ENCODE data around the gene CIDEA.
"Not testable (repeated sequence)": the region's sequence is repeated elsewhere in the genome, so short reads cannot be mapped to it uniquely, and the experiment has no call there.

The CIDEA gene

DNA sequence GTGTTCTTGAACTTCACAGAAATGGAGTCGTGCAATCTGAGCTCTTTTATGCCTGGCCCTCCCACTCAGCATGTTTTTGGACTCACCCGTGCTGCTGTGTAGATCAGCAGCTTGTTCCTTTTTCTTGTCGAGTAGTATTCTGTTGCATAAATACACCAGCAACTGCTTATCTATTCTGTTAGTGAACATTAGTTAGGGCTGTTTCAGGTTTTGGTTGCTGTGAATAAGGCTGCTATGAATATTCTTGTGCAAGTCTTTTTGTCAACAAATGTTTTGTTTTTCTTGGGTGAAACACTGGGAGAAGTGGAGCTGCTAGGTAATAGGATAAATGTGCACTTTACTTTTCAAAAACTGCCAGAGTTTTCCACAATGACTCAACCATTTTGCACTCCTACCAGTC lies 15.3 kb upstream of the CIDEA start:
- DNase-seq (ENCODE audit: low read depth in 1 of 2, low spot score in 1 of 2): no peak

DNA sequence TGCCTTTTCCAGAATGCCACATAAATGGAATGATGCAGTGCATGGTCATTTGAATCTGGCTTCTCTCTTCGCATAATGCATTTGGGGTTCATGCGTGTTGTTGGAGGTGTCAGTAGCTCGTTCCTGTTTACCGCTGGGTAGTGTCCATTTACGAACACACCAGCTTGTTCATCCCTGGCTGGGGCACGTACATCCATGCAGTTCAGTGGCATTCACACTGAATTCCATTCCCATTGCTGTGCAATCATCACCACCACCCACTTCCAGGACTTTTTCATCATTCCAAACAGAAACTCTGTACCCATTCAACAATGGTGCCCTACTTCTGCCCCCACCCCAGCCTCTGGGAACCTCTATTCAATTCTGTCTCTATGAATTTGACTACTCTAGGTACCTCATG lies 14.7 kb upstream of the CIDEA start:
- DNase-seq (ENCODE audit: low read depth in 1 of 2, low spot score in 1 of 2): no peak

DNA sequence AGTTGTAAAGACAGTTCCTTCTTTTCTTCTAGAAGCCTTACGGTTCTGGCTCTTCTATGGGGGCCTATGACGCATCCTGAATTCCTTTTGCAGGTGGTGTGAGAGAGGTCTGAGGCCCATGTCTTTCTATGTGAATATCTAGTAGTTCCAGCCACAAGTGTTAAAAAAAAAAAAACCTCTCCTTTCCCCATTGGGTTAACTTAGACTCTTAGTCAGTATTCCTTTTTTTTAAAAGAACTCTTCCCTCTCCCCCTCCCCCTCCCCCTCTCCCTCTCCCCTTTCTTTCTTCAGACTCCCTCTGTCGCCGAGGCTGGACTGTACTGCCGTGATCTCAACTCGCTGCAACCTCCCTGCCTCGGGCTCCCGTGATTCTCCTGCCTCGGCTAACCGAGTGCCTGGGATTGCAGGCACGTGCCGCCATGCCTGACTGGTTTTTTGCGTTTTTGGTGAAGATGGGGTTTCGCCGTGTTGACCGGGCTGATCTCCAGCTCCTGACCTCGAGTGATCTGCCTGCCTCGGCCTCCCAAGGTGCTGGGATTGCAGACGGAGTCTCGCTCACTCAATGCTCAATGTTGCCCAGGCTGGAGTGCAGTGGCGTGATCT lies 11.4 kb upstream of the CIDEA start:
- no peak for DNase-seq (ENCODE audit: low read depth in 1 of 2, low spot score in 1 of 2)

DNA sequence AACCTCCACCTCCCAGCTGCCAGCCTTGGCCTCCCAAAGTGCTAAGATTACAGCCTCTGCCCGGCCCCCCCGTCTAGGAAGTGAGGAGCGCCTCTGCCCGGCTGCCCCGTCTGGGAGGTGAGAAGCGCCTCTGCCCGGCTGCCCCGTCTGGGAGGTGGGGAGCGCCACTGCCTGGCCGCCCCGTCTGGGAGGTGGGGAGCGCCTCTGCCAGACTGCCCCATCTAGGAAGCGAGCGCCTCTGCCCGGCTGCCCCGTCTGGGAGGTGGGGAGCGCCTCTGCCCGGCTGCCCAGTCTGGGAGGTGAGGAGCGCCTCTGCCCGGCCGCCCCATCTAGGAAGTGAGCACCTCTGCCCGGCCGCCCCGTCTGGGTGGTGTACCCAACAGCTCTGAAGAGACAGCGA lies 10.9 kb upstream of the CIDEA start:
- not testable (repeated sequence) for DNase-seq (ENCODE audit: low read depth in 1 of 2, low spot score in 1 of 2)

DNA sequence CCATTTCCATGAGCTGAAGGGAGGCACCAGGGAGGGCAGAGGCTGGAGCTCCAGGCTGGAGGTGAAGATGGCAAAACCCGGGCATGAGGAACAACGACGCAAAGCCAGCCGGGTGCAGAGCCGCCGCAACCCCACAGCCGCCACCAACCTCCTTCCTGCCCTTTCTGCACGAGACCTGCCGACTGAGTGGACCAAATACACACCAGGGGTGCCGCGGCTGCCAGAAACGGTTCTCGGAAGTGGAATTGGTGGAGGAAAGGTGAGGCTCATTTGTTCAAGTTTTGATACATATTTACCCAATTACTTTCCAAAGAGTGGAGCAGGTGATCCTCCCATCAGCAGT lies 8.4 kb upstream of the CIDEA start:
- DNase-seq (ENCODE audit: low read depth in 1 of 2, low spot score in 1 of 2): no peak

DNA sequence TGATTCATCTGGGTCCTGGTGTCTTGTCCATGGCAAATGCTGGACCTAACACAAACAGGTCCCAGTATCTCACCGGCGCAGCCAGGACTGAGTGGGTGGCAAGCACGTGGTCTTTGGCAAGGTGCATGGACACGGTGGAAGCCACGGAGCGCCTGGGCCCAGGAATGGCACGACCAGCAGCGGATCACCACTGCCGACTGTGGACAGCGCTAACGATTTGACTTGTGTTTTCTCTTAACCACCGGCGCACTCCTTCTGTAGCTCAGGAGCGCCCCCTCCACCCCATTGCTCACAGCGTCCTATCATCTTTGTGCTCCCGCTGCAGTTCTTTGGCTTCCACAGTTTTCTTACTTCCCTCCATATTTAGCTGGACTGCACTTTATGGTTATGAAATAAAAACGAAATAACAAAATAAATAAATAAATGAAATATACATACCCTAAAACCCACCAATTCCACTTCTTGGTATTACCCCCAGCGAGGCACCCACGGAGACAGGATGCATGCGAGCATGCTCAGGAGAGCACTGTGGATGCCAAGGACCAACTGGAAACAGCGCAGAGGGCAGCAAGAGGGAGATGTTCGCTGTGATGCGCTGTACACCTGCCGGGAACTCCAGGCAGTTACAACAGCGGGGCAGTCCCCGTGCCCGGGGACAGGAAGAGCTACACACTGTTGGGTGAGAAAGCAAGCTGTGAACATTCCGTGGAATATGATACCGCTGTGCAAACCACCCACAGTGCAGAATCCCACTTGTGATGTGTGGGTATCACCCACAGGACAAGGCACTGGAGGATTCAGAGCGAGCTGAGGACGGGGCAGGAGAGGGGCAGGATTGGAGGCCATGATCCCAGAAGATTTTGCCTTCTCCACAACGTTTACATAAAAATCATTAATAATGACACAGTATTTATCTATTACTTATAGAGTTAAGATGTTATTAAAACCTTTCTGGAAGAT lies 7.0 kb upstream of the CIDEA start:
- no peak for DNase-seq (ENCODE audit: low read depth in 1 of 2, low spot score in 1 of 2)

DNA sequence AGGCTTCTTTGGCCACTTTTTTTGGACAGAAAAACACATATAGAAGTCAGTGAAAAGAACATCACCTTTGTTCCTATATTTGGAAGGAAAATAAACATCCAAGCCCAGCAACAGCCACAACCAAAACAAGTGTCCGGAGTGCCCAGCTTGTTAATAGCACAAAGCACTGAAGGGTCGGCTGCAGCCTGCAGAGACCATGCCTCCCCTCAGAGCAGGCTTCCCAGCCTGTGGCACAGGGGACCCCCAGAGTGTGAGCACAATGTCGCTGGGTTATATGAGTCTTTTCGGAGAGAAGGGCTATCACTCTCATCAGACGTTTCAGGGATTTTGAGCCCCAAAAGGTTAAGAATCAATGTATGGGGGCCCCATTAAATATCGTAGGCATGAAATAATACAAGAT lies 6.2 kb upstream of the CIDEA start:
- DNase-seq (ENCODE audit: low read depth in 1 of 2, low spot score in 1 of 2): no peak

DNA sequence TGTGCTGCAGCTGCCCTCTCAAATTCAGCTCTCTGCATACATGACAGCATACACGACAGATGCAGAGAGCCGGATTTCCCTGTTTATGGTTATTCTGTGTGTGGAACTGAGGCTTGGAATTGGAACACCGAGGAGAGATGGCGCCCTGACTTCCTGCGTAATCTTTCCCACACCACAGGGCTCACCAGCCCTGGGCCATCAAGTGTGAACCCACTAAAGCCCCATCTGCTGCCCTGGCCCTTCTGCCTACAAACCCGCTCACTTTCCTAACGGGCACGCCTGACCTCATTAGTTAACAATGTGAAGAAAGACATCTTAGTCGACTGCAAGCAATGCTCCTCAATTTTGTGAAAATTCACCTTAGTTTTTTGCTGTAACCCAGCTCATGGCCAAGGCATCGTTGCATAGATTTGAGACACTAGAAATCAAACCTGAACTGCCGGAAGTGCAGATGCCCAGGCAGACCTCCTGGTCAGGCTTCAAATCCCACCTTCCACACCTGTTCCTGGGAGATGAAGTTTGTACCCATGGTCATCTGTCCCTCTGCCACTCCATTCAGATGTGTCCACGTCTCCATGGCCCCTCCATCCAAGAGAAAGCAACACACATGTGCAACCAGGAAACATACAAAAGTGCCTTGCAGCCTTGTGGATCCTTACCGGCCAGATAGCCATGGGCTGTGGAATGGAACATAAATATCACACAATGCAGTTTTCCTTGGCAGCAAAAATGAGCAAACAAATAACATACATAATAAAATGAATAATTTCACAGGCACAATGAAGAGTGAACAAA lies 5.0 kb upstream of the CIDEA start:
- no peak for DNase-seq (ENCODE audit: low read depth in 1 of 2, low spot score in 1 of 2)

DNA sequence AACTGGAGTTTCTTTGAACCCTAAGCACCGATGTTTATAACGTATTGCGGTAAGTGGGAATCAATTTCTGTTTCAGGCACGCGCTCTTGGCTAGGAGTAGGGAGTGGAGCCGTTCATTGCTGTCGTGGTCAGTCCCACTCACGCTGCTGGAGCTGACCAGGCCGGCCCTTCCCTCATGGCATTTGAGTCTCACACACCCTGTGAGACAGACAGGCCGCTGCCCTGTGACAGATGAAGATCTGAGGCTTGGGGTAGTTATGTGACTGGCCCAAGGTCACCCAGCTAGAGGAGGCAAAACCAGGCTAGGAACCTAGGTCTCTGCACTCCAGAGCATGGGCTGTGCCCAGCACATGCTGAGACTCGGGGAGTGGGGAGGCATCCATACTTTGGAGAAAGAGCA lies 2.9 kb upstream of the CIDEA start:
- no peak for DNase-seq (ENCODE audit: low read depth in 1 of 2, low spot score in 1 of 2)

DNA sequence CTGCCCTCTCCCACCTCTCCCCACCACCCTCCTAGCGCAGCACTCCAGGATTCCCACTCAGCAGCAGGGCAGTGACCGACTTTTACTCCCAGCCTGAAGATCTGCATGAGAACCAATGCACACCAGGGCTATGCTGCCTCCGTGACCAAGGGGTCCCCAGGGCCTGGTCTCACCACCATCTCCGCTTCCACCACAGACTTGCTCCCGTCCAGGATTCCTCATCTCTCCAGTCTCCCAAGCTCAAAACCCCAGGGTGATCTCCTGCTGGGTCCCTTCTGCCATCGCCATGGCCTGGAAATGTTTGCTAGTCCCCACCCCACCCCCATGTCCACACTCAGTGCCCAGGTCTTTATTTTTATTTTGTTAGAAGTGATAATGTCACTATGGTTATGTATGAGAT lies 2.1 kb upstream of the CIDEA start:
- no peak for DNase-seq (ENCODE audit: low read depth in 1 of 2, low spot score in 1 of 2)

DNA sequence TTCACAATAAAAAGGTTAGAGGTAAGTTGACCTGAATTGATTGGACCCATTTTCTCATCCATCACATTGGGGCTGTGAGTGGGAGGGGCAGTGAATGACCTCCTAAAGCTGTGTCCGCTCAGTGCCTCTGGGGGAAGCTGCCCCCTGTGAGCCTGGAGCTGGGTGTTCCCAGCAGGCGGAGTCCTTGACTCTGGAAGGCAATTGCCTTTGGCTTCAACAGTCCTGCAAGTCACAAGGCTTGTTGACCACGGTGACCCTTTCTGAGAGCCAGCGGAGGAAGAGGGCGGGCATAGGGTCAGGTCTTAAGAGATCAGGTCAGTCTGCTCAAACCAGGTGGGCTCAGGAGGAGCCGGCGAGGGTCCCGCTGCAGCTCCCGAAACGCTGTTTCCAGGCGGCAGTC lies 1.1 kb upstream of the CIDEA start:
- DNase-seq (ENCODE audit: low read depth in 1 of 2, low spot score in 1 of 2): no peak

DNA sequence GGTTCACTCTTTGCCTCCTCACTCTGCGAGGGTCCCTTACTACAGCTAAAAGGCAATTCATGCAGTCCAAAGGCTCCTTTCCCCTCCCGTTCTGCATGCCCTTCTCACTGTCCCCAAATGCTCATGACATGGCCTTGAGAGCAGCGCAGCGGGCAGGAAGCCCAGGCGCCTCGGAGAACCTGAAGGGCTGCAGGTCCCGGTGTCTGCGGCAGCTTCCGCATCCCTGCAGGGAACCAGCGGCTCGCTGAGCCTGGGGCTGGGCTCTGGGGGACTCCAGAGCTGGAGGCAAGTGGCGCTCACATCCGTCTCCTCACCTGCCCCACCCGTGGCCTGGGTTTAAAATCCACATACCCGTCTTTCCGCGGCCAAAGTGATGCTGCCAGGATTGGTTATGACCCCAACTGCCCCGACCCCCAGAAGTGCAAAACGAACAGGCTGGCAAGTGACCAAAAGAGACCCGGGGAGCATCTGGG lies 462 bp upstream of the CIDEA start:
- no peak for DNase-seq (ENCODE audit: low read depth in 1 of 2, low spot score in 1 of 2)

DNA sequence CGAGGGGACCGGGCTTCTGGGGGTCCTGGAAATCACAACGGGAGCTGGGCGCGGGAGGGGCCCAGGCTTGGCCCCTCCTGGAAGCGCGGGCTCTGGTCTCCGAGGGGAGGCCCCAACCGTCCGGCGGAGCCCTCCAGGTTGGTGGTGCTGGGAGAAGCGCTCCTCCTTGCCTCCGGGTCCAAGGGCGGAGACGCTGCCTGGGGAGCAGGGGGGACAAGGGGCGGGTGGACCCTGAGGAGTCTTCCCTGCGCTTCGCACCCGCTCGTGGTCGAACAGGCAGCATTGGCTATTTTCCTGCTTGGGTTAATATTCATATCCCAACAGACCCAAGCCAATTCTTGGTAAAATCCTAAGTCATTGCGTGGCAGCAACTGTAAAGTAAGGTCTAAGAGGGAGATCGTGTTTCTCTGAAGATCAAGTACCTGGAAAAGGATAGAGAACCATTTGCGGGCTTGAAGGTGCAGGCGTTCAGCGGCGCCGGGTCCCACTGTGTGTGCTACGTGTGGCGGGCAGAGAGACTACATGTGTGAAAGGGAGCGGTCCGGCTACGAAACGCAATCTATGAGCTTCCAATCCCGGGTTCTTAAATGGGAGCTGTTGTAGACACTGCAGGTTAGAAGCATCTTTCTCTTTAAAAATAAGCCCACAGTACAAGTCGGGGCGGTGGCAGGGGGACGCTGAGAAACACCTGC lies 805 bp downstream of the CIDEA start:
- DNase-seq (ENCODE audit: low read depth in 1 of 2, low spot score in 1 of 2): no peak

DNA sequence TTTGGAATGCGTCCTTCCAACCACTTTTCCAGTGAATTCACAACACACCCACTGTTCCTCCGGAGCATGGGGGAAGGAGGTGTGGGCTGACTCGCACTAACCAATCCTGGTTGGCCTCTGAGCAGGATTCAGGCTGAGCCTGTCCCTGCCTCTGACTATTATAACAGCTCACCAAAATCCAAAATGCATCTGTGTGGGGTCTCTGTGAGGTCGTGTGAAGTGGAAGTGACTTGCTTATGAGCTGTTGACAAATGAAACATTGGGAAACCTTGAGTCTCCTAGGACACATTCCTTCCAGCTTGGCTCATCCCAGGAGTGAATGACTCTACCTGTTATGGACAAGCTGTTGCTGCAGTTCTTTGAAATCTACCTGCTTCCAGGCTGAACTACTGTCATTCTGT lies 1.5 kb downstream of the CIDEA start:
- no peak for DNase-seq (ENCODE audit: low read depth in 1 of 2, low spot score in 1 of 2)

DNA sequence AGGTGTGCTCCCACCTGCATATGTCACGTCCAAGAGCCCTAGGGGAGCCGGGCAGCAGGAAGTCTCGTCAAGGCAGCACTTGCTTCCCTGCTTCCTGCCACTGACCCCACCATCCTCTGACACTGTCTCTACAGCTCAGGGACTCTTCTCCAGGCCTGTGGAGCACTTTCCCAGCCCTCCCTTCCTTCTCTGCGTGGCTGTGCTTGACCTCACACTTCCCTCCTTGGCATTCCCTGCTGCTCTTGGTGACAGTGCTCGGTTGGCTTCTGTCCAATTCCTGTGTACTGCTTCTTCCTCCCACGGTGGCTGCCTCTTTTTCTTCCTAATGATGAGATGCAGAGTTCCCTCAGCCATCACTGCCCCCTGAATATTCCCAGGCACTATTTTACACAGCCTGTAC lies 2.8 kb downstream of the CIDEA start:
- no peak for DNase-seq (ENCODE audit: low read depth in 1 of 2, low spot score in 1 of 2)

DNA sequence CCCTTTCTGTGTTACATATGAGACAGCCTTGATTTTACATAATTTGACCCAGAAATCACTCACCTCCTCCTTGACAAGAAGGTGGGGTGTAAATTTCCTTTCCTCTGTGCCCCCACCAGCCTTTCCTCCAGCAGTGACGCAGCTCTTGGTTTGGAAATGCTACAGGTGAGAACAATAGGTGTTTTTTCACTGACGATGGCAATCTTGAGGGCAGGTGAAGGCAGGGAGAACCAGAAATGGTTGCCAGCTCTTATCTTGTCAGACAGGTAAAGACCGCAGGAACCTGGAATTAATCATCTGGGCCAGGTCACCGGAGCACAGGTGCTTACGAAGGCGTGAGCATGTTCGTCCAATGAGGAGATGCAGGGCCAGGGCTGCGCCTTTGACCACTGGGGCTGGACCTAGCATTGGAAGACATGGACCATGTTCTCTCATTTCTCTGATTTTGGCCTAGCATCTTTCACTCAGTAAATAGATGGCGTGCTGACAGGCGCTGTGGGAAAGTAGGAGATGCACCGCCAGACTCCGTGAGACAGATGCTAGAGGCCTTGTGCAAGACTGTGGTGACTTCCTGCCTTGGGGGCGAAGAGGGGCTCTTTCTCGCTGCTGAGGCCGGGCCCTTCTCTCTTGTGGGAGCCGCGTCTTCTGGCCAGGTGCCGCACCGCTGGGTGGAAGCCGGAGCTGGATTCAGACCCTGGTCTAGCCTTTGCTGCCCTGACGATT lies 4.0 kb downstream of the CIDEA start:
- no peak for DNase-seq (ENCODE audit: low read depth in 1 of 2, low spot score in 1 of 2)

DNA sequence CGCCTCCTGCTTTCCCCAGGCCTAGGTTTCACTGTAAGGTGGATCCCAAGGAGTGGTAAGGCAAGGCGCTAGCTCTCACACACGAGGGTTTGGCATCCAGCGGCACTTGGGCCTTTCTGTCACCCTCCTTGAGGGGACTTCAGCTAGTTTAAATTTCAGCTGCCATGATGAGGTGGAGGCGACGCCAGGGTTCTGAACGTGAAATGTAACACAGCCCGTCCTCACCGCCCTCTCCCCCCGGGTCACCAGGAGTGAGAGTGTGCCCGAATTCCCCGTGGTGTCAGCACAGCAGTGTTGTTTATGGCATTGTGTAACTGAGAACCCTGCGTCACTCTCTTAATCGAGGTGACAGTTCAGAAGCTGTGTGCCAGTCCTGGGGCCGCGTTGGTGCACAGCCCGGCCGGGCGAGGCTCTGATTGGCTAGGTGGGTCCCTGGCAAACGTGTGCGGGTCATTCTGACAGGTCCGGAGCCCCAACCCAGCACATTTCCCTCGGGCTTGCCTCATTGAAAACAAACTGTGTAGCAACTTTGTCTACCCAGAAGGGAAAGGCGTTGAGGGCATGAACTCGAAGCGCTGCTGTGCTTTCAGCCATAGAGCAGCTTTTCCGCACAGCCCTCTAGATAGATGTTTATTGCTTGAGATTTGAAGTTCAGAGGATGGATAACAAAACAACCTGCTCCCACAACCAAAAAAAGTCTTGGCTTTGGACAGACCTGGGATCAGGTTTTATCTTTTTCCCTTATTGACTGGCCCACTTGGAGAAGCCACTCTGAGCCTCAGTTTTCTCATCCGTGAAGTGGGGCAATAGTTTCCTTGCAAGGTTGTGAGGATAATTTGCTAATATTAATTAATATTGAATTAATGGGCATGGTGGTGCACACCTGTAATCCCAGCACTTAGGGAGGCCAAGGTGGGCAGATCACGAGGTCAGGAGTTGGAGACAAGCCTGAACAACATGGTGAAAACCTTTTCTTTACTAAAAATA lies 4.9 kb downstream of the CIDEA start:
- DNase-seq (ENCODE audit: low read depth in 1 of 2, low spot score in 1 of 2): no peak

DNA sequence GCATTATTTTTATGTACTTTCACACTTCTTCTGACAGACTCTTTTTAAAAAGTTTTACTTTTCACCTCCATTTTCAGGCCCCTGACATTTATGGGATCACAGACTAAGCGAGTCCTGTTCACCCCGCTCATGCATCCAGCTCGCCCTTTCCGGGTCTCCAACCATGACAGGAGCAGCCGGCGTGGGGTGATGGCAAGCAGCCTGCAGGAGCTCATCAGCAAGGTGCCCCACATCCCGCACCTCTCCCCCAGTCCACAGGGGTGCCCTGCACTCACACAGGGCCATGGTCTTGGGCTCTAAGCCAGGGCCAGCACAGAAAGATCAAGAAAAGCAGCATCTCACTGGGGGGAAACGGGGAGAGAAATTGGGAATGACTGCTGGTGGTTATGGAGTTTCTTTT lies 8.6 kb downstream of the CIDEA start:
- DNase-seq (ENCODE audit: low read depth in 1 of 2, low spot score in 1 of 2): no peak

DNA sequence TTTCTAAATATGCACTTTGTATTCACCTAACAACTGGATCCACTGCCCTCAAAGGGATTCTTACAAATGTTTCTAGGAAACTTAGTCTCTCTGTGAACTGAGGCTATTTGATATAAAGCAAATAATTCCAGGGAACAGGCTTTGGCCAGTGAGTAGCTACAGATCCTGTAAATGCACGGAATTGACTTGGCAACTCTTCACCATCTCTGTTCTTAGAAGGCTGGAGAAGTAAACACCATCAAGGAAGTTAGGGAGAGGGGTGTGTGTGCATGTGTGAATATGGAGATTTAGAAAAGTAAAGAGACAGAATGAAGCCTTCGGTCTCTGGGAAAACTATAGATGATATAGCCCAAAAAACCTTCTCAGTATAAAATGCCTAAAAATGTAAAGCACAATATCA lies 10.7 kb downstream of the CIDEA start:
- DNase-seq (ENCODE audit: low read depth in 1 of 2, low spot score in 1 of 2): no peak

Data from stimulated activated CD4-positive, alpha-beta T cell treated with anti-CD3 and anti-CD28 coated beads, Interleukin-15, amount 100 ng/mL, for 1 hour (primary cell).